NT2/D1 (cell line): ENCODE data around the gene KIZ.

Source experiments
- YY1 ChIP-seq: IDR thresholded peaks from 2 replicates; pipeline ENCODE4 v1.6.1; 2011; ENCODE audit not compliant: insufficient read length, insufficient read depth
- ZNF274 ChIP-seq: IDR thresholded peaks from 2 replicates; pipeline ENCODE4 v1.6.1; 2011; ENCODE audit warnings: mild to moderate bottlenecking, low read depth, low read length

DNA sequence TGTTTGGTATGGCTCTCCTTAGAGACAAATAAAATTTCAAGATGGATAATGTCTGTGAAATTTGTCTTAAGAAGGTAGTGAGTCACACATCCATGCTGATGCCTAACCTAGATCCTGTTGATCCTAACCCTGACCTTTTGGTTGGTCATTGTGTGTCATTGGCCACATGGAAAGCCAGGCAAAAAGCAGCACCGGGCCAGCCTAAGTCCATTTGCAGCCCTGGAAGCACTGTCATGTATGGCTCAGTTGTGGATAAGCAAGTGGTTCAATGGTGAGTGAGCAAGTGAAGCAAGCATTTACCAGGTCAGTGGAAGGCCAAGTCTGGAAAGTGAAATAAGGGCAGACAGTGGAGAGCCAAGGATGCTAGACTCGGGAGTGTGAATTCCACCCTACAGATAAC lies 165.1 kb downstream of the KIZ start:
- TF ChIP-seq ZNF274 (no peak), YY1 (no peak)
